ENCODE measurements around the gene GART. TPM values are rescaled to one million over a fixed set of nuclear protein-coding genes. Genes with fewer than 3 reads are reported as not detected.

The GART gene
- total RNA-seq, result 47.2 and 98.4 TPM in 2 replicates

GRCh38 chr21:33541756-33542639 lies at the start of gene GART:
Gene GART (minus strand): TSS chr21:33542117. CDS start chr21:33539315, 2,802 bp downstream.

GRCh38 chr21:33588485-33589335 lies 46.8 kb upstream of the GART start, which contains the start of gene DONSON:
Gene DONSON (minus strand): TSS chr21:33588684. CDS start chr21:33588641, 43 bp downstream.

GRCh38 chr21:33542640-33543504 lies 955 bp upstream of the GART start, which contains the start of gene SON:
Gene SON (plus strand): TSS chr21:33543038. CDS start chr21:33543093, 55 bp downstream.

GRCh38 chr21:33491373-33492102 lies 50.4 kb downstream of the GART start, which contains the start of gene DNAJC28:
Gene DNAJC28 (minus strand): TSS chr21:33491716. CDS start chr21:33489393, 2,323 bp downstream.

GRCh38 chr21:33479679-33480480 lies 62.0 kb downstream of the GART start, which contains the start of gene TMEM50B:
Gene TMEM50B (minus strand): TSS chr21:33479974. CDS start chr21:33468885, 11,089 bp downstream.

Other genes with a start within 250 kb of the GART start
- gene IFNAR1, start 217.1 kb downstream of the GART start, total RNA-seq, result 35.9 and 57.0 TPM in 2 replicates
- 85.8 and 86.5 TPM in 2 replicates for gene IFNGR2, start 138.7 kb downstream of the GART start, total RNA-seq
- gene TMEM50B, start 62.1 kb downstream of the GART start, total RNA-seq, result 37.3 and 51.4 TPM in 2 replicates
- 1.7 and 2.4 TPM in 2 replicates for gene DNAJC28, start 50.4 kb downstream of the GART start, total RNA-seq
- gene SON, start 921 bp upstream of the GART start, total RNA-seq, result 138 and 242 TPM in 2 replicates
- gene DONSON, start 46.6 kb upstream of the GART start, total RNA-seq, result 9.2 and 16.8 TPM in 2 replicates
- gene CRYZL1, start 99.6 kb upstream of the GART start, total RNA-seq, result 20.2 and 31.5 TPM in 2 replicates
- 65.3 and 84.8 TPM in 2 replicates for gene ITSN1, start 100.4 kb upstream of the GART start, total RNA-seq

Data from smooth muscle cell of the umbilical artery (primary cell).